Activated T-helper 1 cell treated with Interleukin-2 at 50 U/mL for 16 hours (primary cell): ENCODE measurements around the gene RNF212B.
"Not testable (repeated sequence)": the region's sequence is repeated elsewhere in the genome, so short reads cannot be mapped to it uniquely, and the experiment has no call there.

Experiments used
- DNase-seq: peaks from one replicate; pipeline ENCODE4 v3.0.0-alpha.2; 2020; ENCODE audit warnings: low read depth

Gene RNF212B

DNA sequence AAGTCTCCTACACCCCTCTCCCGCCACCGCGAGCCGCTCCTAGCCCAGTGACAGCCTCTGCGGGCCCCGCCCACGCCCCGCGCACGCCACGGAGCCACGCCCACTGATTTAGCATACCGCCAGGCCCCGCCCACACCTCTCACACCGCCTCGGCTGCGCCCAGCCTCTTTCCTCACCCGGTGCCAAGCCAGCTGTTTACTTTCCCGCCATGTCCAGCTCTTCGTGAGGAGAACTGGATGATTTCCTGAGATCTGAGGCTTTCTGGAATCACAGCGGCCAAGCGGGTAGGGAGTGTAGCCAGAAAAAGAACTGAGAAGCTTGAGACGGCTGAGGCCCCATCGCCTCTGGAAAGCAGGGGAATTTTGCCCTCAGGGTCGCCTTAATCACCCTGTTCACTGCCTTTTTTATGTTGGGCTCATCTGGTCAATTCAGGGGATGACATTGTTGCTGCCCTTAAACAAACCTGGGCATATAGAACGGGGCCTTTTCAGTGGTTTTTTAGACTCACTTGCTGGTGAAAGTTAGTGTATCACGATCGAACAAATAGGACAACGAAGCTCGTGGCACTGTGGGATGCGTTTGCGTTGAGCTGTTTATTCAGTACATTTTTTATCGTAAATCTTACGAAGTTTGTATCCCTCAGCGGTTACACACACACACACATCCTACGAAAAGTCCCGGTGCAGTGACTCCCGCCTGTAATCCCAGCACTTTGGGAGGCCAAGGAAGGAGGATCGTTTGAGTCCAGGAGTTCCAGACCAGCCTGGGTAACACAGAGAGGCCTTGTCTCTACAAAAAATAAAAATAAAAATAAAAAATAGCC lies at the start of gene RNF212B:
Gene RNF212B (plus strand): TSS at position 165 of the 823 bp plus-strand sequence. CDS start 2,410 bp downstream, outside the sequence.
- DNase-seq, result peak; percentile 55

- no peak for DNase-seq
These were observed 44.3 kb upstream of the RNF212B start for GRCh38 chr14:23193432-23193831.

DNA sequence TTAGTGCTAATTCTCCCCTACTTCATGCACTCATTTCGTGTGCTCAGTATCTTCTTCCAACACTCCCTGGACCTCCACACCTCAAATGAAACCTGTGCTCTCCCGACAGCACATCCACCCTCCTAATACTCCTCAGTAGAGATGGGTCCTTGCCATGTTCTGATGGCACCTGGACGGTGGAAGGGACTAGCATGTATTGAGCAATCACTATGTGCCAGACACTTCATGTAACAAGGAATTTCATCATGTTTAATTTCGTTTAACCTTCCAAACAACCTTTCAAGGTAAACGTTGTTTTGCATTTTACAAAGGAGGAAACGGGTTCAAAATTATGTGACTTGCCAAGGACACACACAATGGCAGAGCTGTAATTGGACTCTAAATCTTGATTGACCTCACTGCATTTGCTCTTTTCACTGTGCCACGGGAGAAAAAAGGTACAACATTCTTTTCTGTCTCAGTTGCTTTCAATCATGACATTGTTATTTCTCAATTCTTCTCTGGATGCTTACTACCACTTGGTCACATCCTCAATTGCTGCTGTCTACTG lies 42.1 kb upstream of the RNF212B start:
- DNase-seq, result no peak

GRCh38 chr14:23196487-23196886 lies 41.2 kb upstream of the RNF212B start:
- not testable (repeated sequence) for DNase-seq

DNA sequence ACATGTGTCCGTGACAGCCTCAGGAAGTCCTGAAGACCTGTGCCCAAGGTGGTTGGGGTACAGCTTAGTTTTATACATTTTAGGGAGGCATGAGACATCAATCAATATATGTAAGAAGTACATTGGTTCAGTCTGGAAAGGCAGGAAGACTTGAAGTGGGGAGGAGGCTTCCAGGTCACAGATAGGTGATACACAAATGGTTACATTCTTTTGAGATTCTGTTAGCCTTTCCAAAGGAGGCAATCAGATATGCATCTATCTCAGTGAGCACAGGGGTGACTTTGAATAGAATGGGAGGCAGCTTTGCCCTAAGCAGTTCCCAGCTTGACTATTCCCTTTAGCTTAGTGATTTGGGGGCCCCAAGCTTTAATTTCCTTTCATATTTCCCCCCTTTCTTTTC lies 38.6 kb upstream of the RNF212B start:
- not testable (repeated sequence) for DNase-seq

GRCh38 chr14:23202001-23202400 lies 35.7 kb upstream of the RNF212B start:
- DNase-seq, result no peak

DNA sequence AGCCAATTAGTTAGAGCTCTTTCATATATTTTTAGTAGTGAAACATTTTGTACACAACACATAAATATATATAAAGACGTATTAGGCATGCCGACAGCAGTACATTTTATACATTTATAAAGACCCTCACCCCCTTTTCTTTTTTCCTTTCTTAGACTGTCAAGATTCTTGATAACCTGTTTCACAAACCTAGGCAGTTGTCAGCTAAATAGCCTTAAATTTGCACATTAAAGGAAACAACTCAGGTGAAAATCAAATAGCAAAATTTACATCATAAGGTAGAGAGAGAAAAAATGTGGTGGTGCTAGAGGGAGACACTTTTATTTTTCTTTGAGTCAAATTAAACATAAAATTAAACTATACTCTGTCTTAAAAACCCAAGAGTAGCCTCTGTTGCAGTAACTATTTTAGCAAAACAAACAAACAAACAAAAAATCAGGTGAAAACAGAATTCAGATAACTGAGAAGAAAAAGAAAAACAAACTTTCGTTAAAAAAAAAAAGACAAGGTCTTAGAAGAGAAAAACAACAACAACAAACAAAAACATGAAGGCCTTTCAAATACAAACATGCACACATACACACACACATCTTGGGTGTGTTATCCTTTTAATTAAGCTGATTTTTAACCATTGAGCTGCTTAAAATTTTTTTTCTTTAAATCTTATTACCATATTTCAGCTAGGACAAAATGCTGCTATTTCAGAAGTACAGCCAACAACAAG lies 31.2 kb upstream of the RNF212B start:
- no peak for DNase-seq

DNA sequence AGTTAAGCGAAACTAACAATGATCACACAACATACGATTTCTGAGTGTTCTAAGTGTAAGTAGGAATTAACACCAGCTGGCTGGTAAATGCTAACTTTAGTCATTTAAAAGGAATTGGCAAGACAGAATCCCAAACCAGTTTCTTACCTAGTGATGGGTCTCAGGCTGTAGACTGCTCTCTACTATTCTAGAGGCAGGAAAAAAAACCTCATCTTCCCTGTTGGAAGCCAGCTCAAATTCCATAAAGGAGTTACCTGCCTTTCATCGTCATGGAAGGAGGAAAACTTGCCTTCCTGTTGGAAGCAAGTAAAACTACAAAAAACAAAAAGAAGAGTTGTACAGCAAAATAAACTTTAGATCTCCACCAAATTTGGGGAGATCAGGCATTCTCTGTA lies 30.6 kb upstream of the RNF212B start:
- DNase-seq, result no peak

DNA sequence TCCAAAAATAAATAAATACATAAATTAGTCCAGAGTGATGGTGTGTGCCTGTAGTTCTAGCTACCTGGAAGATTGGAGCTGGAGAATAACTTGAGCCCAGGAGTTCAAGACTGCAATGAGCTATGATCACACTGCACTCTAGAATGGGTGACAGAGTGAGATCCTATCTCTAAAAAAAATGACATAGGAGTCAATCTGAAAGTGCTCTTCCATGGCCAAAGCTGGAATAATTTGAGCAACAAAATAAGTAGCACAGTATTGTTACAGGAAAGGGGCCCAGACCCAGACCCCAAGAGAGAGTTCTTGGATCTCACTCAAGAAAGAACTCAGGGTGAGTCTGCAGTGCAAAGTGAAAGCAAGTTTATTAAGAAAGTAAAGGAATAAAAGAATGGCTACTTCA lies 29.4 kb upstream of the RNF212B start:
- DNase-seq, result no peak

- no peak for DNase-seq
These were observed 27.9 kb upstream of the RNF212B start for GRCh38 chr14:23209651-23210423.

- no peak for DNase-seq
These were observed 22.3 kb upstream of the RNF212B start for GRCh38 chr14:23215421-23215820.

DNA sequence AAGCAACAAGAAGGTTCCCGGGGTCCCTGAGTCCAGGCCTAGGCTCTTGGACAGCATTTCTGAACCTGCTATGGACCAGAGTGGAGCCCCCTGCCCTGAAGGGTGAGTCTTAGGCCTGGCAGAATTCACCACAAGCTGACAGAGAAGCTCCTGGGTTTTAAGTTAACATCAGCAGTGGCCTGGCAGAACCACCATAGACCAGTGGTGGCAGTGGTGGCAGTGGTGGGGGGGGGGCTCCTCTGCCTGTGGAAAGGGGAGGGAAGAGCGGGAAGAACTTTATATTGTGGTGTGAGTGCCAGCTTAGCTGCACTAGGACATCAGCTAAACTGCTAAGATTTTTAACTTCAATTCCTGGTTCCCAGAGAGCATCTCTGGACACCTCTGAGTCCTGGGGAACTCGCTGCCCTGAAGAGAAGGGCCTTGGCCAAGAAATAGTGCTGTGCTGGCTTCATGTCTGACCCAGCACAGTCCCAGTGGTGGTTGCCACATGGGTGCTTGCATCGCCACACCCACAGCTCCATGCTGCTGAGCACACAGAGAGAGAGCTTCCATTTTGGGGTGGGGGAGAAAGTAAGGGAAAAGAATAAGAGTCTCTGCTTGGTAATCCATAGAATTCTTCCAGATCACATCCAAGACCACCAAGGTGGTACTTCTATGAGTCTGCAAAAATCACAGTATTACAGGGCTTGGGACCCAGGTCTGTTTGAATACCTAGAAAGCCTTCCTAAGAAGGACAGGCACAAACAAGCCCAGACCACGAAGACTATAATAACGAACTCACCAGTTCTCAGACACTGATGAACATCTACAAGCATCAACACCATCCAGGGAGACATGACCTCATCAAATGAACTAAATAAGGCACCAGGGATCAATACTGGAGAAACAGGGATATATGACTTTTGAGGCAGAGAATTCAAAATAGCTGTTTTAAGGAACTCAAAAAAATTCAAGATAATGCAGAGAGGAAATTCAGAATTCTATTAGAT lies 20.4 kb upstream of the RNF212B start:
- no peak for DNase-seq

- DNase-seq, result no peak
These were observed 18.7 kb upstream of the RNF212B start for GRCh38 chr14:23219075-23219474.

- DNase-seq, result not testable (repeated sequence)
These were observed 12.8 kb upstream of the RNF212B start for GRCh38 chr14:23224958-23225357.

GRCh38 chr14:23227566-23227965 lies 10.2 kb upstream of the RNF212B start:
- no peak for DNase-seq

DNA sequence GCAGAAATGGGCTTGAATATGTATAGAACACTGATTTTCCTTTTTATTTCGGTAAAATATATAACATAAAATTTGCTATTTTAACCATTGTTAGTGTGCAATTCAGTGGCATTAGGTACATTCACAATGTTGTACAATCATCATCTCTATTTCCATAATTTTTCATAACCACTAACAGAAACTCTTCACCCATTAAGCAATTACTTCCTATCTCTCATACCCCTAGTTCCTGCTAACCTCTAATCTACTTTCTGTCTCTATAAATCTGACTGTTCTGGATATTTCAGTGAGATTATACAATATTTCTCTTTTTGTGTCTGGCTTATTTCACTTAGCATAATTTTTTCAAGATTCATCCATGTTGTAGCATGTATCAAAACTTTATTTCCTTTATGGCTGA lies 8.9 kb upstream of the RNF212B start:
- no peak for DNase-seq

DNA sequence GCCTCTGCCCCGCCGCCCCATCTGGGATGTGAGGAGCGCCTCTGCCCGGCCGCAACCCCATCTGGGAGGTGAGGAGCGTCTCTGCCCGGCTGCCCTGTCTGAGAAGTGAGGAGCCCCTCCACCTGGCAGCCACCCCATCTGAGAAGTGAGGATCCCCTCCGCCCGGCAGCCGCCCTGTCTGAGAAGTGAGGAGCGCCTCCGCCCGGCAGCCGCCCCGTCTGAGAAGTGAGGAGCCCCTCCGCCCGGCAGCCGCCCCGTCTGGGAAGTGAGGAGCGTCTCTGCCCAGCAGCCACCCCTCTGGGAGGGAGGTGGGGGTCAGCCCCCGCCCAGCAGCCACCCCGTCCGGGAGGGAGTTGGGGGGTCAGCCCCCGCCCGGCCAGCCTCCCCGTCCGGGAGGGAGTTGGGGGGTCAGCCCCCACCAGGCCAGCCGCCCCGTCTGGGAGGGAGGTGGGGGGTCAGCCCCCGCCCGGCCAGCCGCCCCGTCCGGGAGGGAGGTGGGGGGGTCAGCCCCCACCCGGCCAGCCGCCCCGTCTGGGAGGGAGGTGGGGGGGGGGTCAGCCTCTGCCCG lies 5.4 kb upstream of the RNF212B start:
- not testable (repeated sequence) for DNase-seq

DNA sequence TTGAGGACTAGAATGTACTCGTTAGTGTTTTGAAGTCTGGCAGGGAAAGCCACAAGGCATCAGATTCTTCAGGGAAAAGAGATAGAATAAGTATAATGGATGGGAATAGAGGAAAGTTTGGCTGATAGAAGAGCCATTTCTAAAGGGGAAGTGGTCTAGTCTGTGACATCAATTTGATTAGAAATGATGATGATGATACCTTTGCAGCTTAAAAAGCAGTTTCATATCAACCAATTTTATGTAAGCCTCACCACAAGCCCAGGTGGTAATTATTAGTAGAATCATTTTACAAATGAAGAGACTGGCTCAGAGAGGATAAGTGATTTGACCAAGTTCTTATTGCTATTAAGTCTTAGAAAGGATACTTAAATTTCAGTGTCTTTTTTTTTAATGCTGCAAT lies 2.9 kb downstream of the RNF212B start:
- no peak for DNase-seq

DNA sequence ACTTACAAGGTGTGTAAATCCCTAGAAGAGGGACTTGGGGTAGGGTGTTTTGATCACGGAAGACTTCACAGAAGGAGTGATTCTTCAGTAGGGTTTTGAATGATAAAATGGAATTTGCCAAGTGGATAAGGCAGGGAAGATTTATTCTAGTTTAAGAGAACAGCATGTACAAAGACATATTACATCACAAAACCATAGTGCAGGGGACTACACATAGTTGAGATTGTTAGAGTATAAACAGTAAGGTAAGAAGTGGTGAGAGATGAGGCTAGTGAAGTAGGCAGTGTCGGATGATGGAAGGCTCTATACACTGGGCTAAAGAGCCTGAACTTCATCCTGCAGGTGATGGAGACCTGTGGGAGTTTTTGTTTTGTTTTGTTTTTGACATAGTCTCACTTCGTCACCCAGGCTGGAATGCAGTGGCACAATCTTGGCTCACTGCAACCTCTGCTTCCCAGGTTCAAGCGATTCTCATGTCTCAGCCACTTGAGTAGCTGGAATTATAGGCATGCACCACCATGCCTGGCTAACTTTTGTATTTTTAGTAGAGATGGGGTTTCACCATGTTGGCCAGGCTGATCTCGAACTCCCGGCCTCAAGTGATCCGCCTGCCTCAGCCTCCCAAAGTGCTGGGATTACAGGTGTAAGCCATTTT lies 3.5 kb downstream of the RNF212B start:
- not testable (repeated sequence) for DNase-seq

DNA sequence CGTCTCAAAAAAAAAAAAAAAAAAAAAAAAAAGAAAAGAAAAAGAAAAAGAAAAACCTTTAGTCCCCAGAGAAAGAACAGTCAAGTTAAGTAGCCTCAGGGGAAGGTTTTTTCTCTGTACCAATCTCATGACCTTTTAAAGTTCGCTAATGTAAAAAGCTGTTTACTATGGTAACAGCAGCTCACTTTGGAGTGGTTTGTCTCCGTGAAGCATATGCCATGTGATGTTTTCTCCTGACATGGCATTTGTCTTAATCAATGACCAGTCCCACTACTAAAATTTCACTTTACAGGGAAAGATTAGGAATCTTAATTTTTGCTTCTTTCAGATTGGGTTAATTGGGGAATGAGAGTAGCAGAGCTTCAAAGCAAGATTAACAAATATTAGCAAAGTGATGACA lies 4.3 kb downstream of the RNF212B start:
- DNase-seq, result no peak
